ENCODE results near the gene PICALM. TPM values are rescaled to one million over a fixed set of nuclear protein-coding genes. Genes with fewer than 3 reads are reported as not detected.

PICALM gene
- polyA plus RNA-seq, 4 donors, result 88.8 to 155 (median 116) TPM

Other genes with a start within 250 kb of the PICALM start
- gene CCDC83, start 213.7 kb downstream of the PICALM start, polyA plus RNA-seq, result under 1 TPM in 1 of 4 donors, not detected in 3; 0.10 TPM
- 10 to 100 TPM; 13.5 to 27.0 (median 14.9) TPM for gene EED, start 175.7 kb upstream of the PICALM start, polyA plus RNA-seq
- 10 to 100 TPM; 16.8 to 36.5 (median 24.5) TPM for gene HIKESHI, start 233.2 kb upstream of the PICALM start, polyA plus RNA-seq